Glomerular visceral epithelial cell (primary cell): Measurements from ENCODE around the gene FYN.

Experiments
- DNase-seq: peaks from one replicate; pipeline ENCODE4 v3.0.0-alpha.2; 2016; ENCODE audit errors: extremely low spot score

FYN gene

GRCh38 chr6:111747829-111748228 is 125.4 kb downstream of the FYN start:
- DNase-seq: no peak

DNA sequence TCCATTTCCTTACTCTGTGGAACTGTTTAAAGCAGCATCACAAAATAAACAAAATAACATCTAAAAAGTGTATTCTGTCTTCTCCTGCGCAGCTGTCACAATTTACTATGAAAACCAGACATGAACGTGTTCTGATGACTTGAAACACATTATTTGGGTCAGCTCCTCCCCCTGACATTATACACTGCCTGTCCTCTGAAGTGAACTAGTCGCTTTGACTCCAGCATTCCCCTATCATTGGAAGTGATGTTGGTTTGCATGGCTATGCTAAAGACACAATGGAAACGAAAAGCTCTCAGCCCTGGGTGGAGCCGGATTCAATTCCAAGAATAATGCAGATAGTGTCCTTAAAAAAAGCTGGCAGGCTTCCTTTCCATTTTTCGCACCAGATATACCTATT is 125.9 kb downstream of the FYN start:
- DNase-seq: no peak

- no peak for DNase-seq
Measured at GRCh38 chr6:111746983-111747382, 126.3 kb downstream of the FYN start.

DNA sequence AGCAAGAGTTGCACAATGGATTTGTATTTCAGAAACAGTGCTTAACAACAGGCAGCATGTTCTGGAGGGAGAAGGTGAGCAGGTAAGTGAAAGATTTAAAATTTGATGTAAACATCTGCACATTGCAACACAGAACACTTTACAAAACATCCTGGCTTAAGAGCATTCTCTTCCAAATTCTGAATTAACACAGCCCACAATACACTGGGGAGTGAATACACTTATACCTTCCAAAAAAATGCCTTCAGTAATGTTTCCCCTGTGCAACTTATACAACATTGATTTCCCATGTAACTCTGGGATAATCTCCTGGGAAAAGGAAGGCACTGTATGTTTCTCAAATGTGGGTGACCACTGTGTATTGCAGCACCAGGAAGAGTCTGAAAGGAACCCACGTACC is 127.6 kb downstream of the FYN start:
- no peak for DNase-seq

- no peak for DNase-seq
Measured at GRCh38 chr6:111745186-111745585, 128.1 kb downstream of the FYN start.

- no peak for DNase-seq
Measured at GRCh38 chr6:111743862-111744692, 129.2 kb downstream of the FYN start.

- no peak for DNase-seq
Measured at GRCh38 chr6:111743360-111743759, 129.9 kb downstream of the FYN start.

DNA sequence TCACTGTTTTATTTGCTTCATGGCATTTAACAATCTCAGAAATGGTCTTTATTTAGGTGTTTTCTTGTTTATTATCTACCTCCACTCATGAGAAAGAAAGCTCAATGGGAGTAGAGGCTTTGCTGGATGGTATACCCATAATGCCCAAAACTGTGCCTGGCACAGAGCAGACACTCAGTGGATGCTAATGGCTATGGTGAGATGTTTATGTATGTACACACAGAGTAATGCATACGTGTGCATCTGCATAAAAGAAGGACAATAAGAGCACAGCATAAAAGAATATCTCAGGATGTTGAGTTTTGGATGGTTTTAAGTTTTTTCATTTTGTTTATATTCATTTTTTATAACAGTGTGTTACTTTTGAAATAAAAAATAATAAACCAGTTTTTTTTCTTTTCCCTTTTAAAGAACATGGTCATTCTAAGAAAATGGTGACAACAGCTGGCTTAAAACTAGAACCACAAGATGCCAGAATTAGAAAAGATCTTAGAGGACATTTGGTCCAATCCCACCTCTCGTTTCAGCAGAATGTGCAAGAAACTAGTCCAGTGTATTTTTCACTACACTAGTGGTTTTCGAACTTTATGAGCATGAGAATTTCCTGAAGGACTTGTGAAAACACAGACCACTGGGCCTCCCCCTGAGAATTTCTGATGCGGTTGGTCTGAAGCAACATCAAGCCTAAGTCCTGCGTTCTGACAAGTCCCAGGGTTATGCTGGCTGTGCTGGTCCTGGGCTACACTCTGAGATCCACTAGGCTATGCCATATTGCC is 131.9 kb downstream of the FYN start:
- DNase-seq: no peak

DNA sequence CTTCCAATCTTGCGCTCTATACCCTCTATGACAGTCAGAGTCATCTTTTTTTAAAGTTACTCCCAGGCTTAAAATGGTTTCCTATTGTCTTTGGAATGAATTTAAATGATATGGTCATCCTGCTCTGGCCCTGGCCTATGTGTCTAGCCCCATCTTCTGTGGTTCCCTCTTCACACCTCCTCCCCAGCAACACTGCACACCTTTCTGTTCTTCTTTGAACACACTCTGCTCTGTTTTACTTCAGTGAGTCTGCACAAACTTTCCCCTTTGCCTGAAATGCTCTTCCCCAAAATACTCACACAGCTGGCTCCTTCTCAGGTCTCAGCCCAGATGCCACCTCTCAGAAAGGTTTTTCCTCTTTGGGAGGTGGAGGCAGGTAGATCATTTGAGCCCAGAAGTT is 132.7 kb downstream of the FYN start:
- no peak for DNase-seq

DNA sequence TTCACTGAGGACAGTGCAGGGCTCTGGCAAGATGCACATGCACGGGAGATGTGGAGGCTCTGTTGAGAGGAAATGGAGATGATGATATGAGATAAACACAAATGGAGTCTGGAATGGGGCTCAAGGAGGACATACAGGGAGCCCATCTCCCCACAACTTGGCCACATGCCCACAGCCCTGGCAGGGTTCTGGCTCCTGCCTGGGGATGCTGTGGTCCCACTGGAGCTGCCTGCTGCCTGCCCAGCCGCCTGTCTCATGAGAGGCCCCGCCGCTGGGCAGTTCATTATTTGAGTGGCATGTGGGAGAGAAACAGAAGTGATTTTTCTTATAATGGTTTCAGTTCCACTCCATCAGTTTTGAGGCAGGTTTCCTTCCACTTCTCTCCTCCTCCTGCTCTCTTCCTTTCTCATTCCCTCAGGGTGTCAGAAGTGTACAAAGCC is 134.0 kb downstream of the FYN start:
- DNase-seq: no peak

- DNase-seq: no peak
Measured at GRCh38 chr6:111738631-111739030, 134.6 kb downstream of the FYN start.

- DNase-seq: no peak
Measured at GRCh38 chr6:111738156-111738555, 135.1 kb downstream of the FYN start.

- peak; percentile 61 for DNase-seq
Measured at GRCh38 chr6:111737065-111737521, 136.2 kb downstream of the FYN start.

- DNase-seq: no peak
Measured at GRCh38 chr6:111736005-111736608, 137.1 kb downstream of the FYN start.

DNA sequence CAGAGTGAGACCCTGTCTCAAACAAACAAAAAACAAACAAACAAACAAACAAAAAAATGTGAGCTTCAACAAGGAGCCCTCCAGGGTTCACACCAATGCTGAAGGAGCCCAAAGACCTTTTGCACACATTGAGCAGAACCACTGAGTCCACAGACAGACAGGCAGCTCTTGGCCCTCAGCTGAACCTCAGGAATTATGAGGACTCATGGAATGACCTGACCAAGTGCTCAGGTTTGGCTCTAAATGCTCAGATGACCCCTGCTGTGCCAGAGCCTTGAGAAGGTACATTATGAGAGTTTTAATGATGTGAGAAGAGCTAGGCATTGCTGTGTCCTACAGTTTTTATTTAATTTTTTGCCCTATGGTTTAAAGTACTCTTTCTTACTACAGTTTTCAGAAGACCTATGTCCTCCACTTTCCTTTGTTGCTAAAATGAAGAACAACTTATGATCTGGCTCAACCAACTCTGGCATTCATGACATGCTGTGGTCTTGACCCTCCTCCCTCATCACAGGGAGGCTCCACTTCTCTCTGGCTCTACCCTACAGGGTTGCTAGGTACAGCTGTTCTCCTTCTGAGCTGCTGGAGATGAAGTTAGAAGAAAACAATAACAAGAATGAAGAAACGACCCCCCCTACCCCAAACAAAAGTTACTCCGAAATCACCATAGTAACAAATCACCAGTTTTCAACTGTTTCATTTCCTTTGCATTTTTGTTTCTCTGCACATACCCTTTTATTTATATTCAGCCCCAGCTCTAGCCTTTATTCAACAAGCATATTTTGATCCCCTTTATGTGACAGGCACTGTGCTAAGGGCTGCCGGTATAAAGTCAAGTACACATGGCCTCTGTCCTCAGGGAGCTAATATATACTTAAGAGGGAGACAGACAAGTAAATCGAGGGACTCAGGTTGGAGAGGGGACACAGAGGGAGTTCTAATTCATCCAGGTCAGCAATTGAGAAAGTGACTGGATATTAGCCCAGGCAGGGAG is 138.9 kb downstream of the FYN start:
- no peak for DNase-seq

- no peak for DNase-seq
Measured at GRCh38 chr6:111732390-111732789, 140.9 kb downstream of the FYN start.

GRCh38 chr6:111731456-111732195 is 141.6 kb downstream of the FYN start:
- DNase-seq: no peak

DNA sequence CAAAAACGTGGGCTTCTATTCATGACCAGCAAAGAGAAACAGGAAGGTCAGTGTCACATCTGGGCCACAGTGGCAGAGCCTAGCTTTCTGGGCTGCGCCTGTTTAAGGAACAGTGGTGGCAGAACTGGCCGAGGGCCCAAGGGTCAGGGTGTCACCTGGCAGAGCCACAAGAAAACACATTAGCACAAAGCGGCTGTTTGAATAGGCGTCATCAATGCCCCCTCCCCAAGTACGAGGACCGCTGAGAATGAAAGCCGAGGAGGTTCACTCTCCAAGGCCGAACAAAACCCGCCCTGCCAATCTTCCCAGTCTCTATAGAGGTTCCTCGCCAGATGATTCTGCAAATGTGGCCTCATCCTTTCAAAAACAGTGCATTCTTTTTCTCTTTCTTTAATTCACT is 142.4 kb downstream of the FYN start:
- no peak for DNase-seq

DNA sequence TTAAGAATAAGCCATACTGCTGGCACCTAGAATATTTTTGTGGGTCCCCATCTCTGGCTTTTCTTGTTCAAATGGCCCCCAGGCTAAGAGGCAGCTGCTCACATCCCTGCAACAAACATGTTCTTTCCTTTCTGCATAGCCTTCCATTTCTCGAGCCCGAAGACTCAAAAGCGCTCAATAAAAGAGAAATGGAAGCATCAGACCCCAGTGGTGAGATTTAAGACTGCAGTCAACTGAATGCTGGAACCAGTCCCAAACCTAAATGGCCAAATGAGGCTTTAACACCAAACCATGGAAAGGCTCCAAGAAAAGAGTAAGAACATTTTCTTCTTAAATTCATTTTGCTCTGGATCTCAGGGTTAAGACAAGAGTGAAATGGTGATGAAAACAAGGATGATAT is 145.4 kb downstream of the FYN start:
- no peak for DNase-seq

GRCh38 chr6:111727041-111727440 is 146.2 kb downstream of the FYN start:
- DNase-seq: no peak
